Activated gamma-delta T cell (primary cell): ENCODE measurements around the gene SLC6A8.
"Not testable (repeated sequence)": the region's sequence is repeated elsewhere in the genome, so short reads cannot be mapped to it uniquely, and the experiment has no call there.

Source experiments
- DNase-seq: peaks from one replicate; lab custom pipeline; 2025; lab: John Stamatoyannopoulos, UW

Gene SLC6A8

DNA sequence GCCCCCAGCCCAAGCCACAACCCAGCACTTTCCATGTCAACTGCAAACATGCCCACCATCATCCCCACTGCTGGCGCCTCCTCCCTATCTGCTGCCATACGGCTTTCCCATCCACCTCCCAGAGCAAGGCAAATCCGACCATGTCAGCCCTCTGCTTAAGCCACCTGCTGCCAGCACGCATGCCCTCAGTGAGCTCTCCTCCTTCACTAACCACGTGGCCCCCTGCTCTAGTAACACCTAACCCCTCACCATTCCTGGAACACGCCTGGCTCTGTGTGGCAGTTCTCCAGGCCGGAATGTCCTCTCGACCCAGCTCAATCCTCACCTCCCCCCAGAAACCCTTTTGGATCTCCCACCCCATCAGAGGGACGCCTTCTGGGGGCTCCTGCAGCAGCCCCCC, 19.1 kb downstream of the SLC6A8 start:
- no peak for DNase-seq

DNA sequence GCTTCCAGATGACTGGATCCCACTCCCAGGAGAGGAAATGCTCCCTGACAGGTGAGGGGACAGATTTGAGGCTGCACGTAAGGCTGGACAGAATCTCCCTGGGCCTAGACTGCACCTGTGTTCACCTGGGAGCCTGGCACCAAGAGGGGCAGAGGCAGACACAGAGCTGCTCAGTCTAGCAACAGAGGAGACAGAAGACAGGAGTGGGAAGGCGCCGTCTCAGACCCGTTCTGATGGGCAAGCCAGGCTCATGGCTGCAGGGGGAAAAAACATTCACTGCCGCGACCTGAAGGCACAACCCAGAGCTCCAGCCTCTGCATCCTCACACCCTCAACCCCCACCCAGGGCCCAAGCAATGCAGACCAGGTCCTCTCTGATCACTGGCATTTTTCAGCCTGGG, 19.7 kb downstream of the SLC6A8 start:
- no peak for DNase-seq

DNA sequence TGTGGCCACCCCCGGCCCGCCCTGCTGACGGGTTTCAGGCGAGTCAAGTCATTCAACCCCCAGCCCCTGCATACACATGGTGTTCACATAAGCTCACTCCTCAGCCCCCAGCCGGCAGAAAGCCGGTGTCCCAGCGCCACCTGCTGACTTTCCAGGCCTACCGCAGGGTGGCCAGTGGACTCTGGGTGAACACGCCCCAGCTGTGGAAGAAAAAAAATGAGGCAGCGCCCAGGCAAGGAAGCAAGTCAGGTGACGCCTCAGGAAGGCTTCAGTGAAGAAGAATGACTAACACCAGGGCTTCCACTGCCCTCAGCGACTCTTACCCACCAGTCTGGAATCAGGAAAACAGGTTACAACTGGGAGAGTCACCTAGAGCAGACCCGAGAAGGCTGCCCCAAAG, 20.7 kb downstream of the SLC6A8 start:
- no peak for DNase-seq

DNA sequence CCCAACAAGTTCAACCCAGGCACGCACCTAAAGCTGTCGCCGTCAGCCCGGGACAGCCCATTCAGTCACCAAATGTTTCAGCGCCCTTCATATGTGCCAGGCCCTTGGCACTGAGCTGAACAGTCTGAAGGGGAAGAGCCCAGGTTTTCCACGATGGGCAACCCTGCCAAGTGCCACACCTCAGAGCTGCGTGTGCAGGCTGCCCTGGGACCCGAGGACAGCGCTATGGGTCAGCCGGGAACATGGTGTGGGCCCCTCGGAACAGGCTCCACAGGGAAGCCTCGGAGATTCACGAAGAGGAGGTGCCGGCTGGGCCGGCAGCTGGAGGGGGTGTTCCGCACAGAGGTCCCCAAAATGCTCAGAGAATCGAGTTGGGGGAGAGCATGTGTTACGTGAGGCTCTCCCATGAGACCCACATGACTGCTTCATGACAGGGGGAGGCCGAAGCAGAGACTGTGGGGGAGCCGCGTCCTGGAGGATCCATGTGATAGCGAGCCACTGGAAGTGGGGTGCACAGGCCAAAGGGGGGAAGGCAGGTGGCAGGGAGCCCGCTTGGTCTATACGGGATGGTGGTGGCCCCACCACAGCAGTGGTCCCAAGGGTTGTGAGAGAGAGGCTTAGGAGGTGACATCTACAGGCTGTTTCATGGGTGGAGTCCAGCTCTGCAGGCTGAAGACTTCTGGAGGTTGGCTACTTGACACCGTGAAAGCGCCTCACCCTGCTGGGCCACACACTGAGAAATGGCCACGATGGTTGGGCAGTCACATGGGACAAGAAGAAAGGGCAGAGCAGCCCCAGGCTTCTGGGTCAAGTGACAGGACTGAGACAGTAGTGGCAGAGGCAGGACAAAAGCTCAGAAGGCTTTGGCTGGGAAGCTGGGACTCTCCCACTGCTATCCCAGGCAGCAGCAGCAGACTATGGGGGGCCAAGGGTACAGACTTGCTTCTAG, 22.3 kb downstream of the SLC6A8 start:
- DNase-seq: no peak

DNA sequence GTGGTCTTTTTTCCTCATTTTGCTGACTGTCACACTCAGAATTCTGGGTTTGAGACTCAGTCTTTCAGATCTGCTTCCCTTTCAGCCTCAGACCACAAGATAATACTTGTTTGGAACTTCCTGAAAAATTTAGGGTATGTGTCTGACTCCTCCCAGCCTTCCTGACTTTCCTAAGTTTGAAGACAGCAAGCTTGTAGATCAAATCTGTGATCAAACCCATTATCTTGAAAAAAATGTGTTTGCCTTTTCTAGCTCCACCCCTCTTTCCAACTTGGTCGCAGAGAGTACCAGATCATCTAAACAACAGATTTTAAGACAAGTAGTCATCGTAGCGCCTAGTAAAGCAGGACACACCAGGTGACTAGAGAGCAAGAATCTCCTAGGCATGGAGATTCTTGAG, 26.5 kb downstream of the SLC6A8 start:
- DNase-seq: no peak

DNA sequence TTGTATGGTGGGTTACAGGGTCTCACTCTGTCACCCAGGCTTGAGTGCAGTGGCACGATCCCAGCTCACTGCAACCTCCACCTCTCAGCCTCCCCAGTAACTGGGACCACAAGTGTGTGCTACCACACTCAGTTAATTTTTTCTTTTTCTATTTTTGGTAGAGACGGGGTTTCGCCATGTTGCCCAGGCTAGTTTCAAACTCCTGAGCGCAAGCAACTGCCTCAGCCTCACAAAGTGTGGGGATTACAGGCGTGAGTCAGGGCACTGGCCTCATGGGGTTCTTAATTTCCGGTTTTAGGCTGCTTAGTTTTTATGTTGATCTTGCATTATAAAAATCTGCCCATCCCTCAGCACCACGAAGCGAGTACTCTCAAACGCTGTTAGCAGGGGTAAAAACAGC, 29.7 kb downstream of the SLC6A8 start:
- no peak for DNase-seq

DNA sequence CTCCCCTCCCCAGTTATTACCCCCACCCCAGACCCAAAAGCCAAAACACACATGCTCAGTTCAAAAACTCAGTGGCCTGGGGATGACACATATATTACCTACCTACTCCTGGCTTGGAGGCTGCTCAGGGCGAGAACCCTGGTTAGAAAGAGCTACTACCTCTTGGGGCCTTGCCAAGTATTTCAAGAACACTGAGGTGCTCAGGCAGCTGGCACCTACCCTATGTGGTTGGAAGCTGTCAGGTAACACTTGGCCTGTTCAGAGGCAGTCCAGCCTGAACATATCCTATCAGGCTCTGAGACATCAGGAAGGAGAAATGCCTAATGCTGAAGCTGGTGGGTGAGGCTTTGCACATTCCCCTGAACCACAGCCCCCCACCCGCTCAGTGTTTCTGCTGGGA, 31.5 kb downstream of the SLC6A8 start:
- no peak for DNase-seq

DNA sequence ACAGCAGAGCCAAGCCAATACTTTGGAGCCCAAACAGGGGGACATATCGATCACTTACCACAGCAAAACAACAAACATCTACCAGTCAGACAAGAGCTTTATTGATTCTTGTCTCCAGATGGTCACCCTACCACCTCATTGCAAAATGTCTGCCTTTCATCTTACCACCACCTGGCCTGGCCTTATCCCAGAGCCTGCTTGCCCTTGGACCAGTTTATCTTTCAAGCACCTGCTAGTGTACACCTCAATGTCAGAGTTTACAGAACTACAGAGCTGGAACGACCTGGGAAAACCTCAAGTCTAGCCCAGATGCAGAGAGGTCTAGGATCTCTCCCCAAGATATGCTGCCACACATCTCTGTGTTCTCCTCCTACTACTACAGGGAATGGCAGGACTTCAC, 32.0 kb downstream of the SLC6A8 start:
- no peak for DNase-seq

DNA sequence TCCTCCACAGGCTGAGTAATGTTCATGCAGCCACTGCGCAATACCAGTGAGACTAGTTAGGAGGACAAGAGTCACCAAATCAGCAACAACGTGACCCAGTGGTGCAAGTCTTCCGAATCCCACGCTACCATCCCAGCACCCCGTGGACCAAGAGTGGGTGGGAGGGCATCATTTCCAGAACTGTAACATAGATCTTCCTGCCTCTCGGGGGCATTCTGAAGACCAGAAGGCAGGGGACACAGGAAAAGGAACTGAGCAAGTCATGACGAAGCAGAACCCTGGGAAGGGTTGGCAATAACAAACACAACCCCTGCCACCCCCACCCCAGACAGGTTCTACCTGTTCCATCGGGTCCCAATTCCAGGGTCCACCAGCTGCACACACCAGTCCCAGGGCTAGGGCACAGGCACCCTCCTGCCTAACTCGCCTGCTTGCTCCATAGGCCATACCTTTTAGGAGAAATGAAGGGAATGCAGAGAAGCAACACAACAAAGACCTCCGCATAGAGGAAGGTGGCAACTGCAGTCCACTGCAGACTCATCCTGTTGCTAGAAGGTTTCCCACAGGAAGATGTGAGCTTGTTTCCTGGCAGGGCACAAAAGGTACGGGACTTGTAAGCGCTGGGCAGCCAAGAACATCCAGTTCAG, 35.1 kb downstream of the SLC6A8 start:
- DNase-seq: no peak

DNA sequence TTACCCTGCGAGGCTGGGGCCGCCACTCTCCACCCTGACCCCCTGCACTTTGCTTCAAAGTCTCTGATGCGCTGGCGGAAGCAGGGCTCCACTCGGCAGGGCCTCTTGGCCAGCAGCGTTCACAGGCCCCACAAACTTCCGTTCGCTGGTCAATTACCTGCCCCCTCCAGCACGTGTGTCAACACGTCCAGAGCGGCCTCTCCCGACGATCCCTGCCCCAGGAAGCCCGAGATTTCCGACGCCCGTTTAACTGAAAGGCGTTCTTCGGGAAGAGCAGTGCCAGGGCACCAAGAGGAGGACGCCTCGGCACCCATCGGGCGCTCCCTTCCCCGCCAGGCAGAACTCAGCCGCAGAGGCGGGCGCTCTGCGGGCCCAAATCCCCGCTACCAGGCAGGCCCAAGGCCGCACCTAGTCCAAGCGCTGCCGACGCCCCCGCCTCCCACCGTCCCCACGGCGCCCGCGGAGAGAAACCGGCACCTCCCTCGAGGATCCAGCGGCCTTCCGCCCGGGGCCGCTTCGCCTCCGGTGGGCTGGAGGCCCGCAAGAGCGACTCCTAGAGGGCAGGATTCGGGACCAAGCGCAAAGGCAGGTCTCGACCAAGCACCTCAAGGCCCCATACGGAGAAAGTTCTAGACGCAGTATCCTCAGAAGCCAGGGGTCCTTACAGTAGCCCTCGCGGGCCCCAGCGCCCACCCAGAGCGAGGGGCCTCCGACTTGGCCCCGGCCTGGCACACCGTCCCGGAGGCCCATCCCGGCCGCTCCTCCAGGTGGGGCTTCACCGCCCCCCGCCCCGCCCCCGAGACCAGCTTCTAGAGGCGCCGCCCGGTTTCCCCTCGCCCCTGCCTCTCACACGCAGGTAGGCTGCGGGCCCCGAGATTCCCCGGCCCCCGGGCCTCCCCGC, 35.9 kb downstream of the SLC6A8 start:
- DNase-seq: peak; percentile 63

DNA sequence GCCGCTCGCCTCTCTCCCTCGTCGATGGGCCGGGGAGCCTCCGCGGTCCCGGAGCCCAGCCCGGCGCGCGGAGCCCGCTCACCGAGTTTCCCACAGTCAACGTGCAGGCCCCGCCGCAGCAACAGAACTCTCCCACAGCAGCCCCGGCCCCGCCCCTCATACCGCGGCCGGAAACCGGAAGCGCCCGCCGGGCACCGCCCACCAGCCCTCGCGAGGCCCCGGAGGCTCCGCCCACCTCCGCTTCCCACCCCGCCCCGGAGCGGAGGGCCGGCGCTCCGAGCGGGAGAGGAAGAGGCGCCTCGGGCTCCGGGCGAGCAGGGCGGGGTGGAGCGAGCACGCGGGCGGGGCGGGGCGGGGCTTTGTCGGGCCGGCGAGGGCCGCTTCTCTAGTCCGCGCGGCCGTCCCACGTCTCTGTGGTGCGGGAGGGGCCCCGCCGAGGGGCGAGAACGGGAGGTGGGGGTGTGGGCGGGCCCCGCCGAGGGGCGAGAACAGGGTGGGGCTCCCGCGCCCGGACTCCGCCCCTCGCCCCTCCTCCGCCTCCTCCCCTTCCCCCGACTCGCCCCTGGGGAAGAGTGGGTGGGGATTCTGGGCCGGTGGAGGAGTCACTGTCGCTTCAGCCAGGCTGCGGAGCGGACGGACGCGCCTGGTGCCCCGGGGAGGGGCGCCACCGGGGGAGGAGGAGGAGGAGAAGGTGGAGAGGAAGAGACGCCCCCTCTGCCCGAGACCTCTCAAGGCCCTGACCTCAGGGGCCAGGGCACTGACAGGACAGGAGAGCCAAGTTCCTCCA, 36.7 kb downstream of the SLC6A8 start, which contains the start of the genes ABCD1 and BCAP31:
ABCD1 (plus strand) TSS at position 605 of the 787 bp plus-strand sequence. CDS start 411 bp downstream, outside the sequence.
BCAP31 (minus strand) TSS at position 136 of the 787 bp plus-strand sequence. CDS start 1,143 bp downstream, outside the sequence.
- DNase-seq: peak; percentile 89

DNA sequence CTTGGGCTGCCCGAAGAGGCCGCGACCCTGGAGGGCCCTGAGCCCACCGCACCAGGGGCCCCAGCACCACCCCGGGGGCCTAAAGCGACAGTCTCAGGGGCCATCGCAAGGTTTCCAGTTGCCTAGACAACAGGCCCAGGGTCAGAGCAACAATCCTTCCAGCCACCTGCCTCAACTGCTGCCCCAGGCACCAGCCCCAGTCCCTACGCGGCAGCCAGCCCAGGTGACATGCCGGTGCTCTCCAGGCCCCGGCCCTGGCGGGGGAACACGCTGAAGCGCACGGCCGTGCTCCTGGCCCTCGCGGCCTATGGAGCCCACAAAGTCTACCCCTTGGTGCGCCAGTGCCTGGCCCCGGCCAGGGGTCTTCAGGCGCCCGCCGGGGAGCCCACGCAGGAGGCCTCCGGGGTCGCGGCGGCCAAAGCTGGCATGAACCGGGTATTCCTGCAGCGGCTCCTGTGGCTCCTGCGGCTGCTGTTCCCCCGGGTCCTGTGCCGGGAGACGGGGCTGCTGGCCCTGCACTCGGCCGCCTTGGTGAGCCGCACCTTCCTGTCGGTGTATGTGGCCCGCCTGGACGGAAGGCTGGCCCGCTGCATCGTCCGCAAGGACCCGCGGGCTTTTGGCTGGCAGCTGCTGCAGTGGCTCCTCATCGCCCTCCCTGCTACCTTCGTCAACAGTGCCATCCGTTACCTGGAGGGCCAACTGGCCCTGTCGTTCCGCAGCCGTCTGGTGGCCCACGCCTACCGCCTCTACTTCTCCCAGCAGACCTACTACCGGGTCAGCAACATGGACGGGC, 37.5 kb downstream of the SLC6A8 start:
- DNase-seq: no peak

DNA sequence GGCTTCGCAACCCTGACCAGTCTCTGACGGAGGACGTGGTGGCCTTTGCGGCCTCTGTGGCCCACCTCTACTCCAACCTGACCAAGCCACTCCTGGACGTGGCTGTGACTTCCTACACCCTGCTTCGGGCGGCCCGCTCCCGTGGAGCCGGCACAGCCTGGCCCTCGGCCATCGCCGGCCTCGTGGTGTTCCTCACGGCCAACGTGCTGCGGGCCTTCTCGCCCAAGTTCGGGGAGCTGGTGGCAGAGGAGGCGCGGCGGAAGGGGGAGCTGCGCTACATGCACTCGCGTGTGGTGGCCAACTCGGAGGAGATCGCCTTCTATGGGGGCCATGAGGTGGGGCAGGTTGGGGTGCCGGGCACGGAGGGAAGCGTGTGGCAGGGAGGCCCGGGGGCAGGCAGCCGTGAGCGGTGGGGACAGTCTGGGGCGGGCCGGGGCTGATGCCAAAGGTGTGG, 38.1 kb downstream of the SLC6A8 start:
- no peak for DNase-seq

DNA sequence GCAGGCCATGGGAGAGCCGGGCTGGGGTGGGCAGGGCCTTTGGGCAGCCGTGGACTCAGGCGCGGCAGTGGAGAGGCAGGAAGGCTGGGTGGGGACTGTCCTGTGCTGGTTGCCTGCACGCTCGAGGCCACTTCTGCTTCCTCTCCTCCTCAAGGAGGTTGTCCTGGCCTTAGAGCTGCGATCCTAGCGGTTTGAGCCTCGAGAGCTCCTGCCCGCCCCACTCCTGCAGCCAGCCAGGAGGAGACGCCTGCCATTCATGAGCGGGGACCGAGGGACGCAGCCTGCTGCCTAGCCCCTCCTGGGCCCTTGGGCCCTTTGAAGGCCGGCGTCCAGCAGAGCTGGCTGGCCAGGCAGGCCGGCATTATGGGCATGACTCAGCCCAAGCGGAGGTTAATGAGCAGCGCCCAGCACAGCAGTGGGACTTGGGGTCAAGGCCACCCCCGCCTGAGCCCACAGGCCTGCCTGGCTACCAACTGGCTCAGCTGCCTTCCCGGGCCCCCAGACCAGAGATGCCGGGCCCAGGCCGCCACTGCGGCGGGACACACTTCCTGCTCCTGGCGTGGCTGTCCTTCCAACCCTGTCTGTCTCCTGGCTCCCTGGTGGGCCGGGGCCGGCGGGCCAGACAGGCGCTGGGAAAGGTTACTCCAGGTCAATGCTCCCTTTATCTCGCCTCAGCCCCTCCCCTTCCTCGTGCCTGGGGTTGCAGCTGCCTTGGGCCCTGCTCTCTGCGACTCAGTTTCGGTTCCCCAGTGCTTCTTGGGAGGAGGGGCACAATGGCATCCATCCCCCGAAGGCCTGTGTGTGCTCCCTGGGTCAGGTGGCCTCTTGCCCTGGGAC, 38.8 kb downstream of the SLC6A8 start:
- DNase-seq: peak; percentile 34

DNA sequence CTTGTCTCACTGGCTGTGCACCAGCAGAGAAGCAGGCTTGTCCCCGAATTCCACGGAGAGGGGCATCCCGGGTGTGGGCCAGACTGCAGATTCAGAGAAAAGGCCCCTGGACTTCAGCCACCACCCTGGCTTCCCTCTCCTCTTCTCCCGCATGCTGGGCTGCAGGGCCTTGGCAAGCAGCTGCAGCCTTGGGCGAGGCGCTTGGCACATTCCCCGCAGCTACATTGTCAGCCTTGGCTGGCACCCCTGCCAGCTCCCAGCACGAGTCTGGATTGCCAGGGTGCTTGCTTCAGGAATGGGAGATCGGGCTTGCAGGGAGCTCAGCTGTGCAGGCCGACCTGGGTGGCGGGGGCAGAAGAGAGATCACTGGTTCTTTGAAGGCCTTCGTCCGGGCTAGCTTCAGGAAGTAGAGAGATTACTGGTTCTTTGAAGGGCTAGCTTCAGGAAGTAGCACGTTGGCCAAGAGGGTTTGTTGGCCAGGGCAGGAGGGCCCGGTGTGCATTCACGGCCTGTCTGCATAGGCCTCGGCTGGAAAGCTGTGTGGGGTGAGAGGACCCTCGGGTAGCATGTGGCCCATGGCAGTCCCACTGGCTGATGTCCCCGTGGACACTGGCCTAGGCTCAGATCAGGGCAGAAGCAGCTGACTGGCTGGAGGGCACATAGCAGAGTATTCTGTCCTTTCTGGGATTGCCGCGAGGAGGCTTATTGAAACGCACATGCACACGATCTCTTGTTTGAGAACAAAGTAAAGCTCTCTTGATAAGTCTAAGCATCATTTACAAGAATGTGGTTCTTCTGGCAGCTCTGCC, 39.6 kb downstream of the SLC6A8 start:
- DNase-seq: no peak

DNA sequence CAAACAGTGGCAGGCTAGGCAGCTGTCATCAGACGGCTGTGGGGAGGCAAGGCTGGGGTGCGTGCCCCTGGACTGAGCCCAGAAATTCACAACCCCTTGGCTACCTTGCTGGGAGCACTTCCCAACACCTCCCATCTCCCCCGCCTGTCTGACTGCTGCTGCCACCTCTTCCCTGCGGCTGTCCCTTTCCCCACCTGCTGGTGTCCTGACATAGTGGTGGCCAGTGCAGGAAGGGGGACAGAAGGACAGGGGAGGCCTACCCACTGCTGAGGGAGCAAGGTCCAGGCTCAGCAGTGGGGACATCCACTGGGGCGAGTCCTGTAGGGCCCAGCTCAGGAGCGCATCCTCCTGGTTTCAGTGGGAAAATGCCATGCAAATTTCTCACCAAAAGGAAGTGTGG, 40.4 kb downstream of the SLC6A8 start:
- no peak for DNase-seq

DNA sequence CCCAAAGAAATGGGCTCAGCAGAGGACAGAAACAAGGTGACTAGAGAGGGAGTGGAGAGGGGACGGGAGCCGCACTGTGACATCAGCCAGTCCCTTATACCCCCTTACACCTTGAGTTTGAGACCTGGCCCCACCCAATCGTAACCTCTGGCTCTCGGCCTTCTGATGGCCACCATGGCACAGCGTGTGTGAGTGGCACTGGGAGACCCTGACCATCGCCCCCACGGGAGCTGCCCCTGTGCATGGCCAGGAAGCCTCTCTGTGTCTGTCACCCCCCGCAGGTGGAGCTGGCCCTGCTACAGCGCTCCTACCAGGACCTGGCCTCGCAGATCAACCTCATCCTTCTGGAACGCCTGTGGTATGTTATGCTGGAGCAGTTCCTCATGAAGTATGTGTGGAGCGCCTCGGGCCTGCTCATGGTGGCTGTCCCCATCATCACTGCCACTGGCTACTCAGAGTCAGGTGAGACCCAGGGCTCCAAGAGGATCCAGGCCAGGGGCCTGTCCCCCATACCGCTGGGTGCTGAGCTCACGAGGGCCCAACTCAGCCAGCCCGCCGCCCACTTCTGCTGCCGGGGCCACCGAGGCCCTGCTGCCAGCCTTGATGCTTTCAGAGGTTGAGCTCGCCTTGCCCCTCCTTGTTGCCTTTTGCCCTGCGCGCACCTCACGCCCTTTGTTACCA, 41.4 kb downstream of the SLC6A8 start:
- DNase-seq: no peak

DNA sequence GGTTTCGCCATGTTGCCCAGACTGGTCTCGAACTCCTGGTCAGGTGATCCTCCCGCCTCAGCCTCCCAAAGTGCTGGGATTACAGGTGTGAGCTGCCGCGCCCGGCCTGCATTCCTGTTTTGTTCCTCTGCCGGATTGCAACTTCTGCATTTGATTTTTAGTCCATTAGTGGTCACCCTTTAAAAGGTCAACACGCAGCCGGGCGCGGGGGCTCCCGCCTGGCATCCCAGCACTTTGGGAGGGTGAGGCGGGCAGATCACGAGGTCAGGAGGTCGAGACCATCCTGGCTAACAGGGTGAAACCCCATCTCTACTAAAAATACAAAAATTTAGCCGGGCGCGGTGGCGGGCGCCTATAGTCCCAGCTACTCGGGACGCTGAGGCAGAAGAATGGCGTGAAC, 42.4 kb downstream of the SLC6A8 start:
- DNase-seq: not testable (repeated sequence)
